GM10266 (cell line): ENCODE measurements around the gene ZNRF2.

ENCODE experiments used
- DNase-seq: peaks from one replicate; pipeline ENCODE4 v3.0.0; 2012; ENCODE audit errors: extremely low spot score
- CTCF ChIP-seq: IDR thresholded peaks from 2 replicates; pipeline ENCODE4 v1.5.1; 2012; ENCODE audit warnings: mild to moderate bottlenecking, low read depth; ENCODE audit not compliant: control insufficient read depth, insufficient read depth; ENCODE audit errors: missing control alignments

The ZNRF2 gene

GRCh38 chr7:30329716-30330115 is 45.3 kb downstream of the ZNRF2 start:
- TF ChIP-seq CTCF: no peak
- no peak for DNase-seq

- TF ChIP-seq CTCF: no peak
Observed at GRCh38 chr7:30330134-30331111, 46.0 kb downstream of the ZNRF2 start.

GRCh38 chr7:30331338-30331737 is 46.9 kb downstream of the ZNRF2 start:
- TF ChIP-seq CTCF: no peak
- DNase-seq: no peak

More at GRCh38 chr7:30330134-30331111, 46.0 kb downstream of the ZNRF2 start:
- DNase-seq: peak; percentile 35

GRCh38 chr7:30332549-30332948 is 48.2 kb downstream of the ZNRF2 start:
- DNase-seq: no peak
- TF ChIP-seq CTCF: no peak

- no peak for DNase-seq
- no peak for TF ChIP-seq CTCF
Observed at GRCh38 chr7:30335763-30336487, 51.5 kb downstream of the ZNRF2 start.

- TF ChIP-seq CTCF: no peak
Observed at GRCh38 chr7:30344513-30344912, 60.1 kb downstream of the ZNRF2 start.

More at GRCh38 chr7:30344513-30344912, 60.1 kb downstream of the ZNRF2 start:
- no peak for DNase-seq
